GM18909 (cell line): Measurements from ENCODE around the gene CEMIP.

Source experiments
- ATAC-seq: cut with Tn5 transposase; IDR thresholded peaks from one replicate; pipeline ENCODE4 v1.9.1; 2021; ENCODE audit warnings: mild to moderate bottlenecking; ENCODE audit not compliant: unreplicated experiment, poor library complexity

Gene CEMIP

DNA sequence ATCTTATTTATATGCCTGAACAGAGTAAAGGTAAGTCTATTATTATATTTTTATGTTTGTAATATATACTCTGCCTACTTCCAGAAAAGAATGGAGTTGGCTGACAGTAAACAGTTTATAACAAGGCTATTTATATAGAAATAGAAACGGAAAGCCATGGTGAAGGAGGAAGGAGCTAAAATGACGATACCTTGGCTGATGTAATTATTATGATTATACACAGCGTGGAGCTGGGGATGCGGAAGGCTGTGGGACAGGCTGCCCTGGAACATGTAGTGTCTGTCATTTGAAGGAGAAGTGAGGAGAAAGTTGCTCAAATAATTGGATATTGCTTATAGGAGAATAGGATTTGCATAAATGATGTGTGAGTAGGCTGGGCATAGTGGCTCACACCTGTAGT, 37.8 kb downstream of the CEMIP start:
- no peak for ATAC-seq

DNA sequence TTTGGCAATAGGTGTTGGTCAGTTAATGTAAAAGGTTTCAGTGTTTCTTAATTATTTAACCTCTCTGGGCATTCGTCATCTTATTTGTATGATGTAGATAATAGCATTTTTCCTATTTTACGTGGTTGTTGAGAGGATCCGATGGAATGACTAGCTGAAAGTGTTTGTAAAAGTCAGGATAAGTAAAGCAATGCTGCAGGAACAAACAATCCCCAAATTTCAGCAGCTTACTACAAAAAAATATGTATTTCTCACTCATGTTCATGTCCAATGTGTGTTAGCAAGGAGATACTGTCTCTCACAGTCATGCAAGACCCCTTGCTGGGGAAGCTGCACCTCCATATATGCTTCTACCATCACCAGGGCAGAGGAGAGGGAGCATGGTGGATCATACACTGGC, 38.7 kb downstream of the CEMIP start:
- no peak for ATAC-seq

DNA sequence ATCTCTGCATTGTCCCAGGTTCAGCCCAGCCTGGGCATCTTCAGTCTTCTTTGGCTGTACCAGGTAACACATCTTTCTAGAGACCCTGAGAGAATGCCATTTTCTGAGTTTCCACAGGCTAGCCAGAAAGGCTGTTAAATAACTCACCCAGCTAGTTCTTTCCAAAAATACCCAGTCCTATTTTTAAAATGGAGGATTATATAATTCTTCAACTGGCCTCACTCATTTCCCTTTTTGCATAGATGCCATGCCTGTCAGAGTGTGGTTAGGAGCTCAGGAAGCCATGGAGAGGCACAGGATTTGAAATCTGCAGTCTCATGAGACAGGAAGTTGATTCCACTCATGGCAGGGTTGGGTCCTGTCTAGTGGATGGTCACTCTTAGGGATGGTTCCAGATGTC, 39.8 kb downstream of the CEMIP start:
- ATAC-seq: no peak

DNA sequence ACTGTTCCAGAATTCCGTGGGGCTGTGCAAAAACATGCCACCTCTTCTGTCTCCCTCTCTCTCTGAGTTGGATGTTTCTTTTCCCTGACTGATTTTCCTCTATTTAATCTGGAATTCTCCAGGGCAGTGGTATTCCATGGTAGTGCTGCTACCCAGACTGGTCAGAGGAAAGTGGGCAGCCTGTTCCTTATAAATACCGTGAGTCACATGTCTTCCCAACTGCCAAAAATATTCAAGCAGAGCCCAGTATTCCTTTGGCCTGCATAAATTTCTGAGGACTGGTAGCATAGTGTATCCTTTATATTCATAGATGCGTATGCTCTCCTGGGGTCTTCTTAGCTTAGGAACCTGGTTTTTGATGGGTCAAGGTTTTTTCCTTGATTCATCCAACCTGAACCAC, 40.9 kb downstream of the CEMIP start:
- ATAC-seq: no peak

DNA sequence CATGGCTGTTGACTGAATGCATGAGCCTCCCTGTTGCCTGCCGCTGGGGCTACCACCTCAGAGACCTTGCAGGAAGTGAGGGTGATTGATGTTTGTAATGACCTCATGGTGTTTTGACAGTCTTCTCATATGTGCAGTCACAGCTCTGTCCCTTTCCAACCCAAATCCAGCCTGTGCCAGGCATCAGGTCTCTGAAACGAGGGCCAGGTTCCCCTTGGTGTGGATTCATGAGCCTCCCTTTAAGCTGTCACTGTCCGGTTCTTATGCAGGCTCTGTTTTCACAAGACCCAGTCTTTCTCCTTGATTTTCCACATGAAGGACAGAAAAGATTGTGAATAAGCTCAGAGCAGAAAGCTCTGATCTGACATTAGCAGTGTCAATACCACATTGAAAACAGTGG, 43.1 kb downstream of the CEMIP start:
- no peak for ATAC-seq

DNA sequence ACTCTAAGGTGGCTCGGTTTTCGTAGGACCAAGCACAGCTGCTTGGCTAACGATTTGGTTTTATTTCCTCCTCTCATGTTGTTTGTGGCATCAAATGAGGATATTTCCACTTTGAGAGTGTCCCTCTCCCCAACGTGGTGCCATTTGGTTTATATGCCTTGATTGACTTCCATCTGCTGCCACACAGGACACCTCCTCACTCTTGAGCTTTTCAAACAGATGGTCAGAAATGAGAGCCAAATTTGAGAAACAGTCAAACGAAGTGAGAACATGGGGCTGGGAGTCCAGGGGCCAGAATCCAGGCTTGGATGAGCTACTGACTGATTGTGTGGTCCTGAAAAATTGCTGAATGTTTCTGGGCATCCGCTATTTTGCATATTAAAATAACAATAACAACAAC, 43.5 kb downstream of the CEMIP start:
- no peak for ATAC-seq

DNA sequence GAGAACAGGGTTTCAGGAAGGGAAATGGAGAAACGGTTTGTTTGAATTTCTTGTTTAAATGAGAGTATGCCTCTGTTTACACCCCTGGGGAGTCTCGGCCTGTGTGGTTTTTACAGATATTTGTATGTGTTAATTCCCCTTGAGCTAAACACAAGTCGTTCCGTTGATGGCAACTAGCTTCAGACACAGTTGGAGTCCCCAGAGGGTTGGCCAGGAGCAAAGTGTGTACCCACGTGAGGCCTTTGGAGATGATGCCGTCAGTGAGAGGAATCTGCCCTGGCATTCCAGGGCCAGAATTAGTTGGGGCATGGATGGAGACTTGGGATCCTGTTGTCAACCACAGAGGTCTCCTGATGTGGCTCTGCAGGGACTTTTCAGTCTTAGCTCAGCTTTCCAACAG, 44.0 kb downstream of the CEMIP start:
- no peak for ATAC-seq

DNA sequence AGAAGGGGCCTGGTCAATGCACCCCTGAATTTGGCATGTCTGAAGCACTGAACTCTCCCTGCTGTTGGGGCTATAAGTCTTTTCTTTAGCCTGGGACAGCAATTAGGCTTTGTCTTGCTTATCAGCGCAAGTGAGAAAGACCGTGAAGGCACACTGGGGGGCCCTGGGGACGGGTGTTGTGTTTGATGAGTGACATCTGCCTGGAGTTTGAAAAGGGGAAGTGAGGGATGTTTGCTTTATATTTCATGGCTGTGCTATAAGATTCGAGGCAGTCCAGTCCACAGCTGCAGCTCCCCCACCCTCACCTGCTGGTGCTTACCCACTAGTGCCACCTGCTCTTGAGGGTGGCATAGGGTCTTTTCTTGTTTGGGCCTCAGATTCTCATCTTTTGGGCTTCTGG, 44.8 kb downstream of the CEMIP start:
- no peak for ATAC-seq

DNA sequence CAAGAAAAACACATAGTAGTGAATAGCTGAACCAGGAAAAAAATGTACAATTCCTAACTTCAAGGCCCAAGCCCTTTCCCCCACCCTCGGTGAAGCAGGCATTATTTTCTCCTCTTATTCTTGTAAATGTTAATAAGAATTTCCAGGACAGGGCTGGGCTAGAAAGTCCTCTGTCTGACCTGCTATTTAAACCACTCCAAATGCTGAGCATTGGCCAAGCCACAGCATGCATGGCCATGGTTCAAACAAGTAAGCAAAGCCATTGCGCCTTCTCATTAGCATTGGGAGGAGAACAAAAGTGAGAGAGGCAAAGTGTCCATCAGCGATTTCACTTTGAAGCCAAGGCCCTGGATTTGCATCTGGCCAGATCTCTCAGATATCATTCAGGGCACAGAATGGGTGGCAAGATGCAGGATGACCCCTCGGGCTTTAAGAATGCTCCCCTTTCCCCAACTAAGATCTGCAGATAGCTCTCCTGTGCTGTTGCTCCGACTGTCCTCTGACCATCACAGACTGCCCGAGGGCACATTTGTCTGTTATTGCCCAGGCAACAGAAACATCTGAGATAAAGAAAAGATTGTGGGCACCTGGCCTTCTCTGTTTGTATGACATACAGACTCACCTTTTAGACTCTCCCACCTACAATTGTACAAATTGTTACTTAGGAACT, 46.3 kb downstream of the CEMIP start:
- no peak for ATAC-seq

DNA sequence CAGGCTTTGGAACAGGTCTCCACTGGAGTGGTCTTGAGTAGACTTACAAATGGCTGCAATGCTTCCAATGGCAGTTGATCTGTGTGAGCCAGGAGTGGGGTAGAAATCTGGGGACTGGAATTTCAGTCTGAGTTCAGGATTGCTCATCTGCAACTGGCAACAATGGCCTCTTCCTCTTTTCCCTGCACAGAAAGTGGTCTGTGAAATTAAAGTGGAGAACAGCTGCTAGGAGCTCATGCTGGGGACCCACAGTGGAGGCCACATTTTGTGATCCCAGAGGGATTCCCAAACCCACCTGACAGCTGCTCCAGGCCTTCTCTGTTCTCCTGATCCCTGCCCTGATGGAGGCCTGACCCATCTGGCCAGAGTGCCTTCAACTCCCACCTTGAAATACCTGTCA, 49.6 kb downstream of the CEMIP start:
- no peak for ATAC-seq

DNA sequence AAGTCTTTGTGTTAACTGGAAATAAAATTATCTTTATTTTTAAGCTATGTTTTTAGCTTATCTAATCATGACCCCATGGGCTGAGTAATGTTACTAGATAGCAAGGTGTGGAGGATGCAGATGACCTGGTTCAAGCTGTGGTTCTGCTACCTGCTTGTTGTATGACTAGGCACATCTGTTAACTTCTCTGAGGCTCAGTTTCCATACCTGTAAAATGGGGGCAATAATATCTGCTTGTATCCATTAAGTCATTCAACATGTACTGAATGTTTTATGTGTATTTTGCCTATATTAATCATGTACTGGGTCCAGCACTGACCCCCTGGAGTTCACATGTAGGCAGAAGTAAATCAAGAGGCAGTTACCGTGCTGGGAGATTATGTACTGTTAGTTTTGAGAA, 51.5 kb downstream of the CEMIP start:
- ATAC-seq: no peak

DNA sequence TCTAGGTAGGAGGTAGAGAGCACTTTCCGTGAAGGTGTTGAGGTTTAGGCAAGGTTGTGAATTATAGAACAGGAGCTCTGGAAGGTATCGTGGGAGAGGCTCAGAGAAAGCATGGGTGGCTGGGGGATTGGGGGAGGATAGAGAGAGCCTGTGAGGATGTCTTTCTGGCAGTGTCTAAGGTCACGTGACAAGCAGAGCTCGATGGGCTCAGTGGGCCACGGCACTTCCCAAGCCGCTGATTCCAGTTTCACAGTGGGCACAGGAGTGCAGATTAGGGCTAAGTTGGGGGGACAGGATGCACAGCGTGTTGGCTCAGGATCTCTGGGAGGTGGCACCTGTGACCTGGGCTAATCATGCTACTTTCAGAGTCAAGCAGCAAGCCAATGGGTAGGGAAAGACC, 52.0 kb downstream of the CEMIP start:
- no peak for ATAC-seq

DNA sequence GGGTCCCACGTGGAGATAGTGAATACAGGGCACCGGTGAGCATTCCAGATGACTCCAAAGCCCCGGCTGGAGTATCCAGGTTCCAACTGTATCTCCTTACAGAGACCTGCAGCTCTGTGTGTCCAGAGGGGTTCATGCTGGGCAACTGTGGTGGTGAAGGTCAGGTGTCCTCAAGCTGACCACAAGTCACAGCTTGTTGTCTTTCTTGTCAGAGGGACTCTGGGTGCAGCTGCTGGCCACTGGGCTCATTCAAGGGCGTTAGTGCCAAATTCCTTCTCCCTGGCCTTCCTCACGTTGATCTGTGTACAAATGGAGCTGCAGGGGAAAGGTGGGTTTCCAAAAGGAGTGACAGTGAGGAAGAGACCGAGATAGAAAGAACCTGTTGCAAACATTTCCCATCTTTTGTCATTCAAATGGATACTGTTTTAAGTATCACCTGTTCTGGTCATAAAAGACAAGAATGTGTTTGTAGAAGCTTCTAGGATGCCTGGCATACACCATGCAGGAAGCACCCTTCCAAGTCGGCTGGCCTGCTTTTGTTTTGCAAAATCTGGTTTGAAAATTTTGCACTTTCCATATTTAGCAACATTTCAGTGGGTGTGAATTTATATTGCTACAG, 52.5 kb downstream of the CEMIP start:
- ATAC-seq: no peak

DNA sequence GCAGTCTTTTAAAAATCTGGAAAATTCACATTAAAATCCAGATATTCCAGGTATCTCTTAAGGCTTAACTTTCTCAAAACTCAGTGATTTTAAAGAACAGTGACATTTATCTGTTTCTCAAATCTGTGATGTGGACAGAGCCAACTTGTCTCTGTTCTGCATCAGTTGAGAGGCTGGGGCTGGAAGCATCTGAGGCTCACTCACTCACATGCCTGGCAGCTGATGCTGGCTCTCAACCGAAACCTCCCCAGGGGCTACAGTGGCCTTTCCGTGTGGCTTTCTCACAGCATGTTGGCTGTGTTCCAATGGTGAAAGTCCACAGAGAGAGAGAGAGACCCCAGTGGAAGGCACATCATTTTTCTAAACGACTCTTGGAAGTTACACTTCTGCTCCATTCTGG, 53.5 kb downstream of the CEMIP start:
- no peak for ATAC-seq

DNA sequence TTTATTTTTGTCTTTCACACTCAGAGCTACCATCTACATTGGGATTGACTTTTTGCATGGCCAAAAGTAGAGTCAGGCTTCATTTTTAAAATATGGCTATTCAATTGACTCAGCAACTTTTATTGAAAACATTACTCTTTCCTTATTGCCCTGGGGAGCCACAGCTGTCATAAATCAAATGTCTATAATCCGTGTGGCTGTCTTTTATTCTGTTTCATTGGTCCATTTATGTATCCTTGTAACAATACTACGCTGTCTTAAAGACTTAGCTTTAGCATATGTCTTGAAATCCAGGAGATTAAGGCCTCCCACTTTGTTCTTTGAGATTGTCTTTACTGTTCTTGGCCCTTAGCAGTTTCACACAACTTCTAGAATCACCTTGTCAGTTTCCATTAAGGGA, 55.2 kb downstream of the CEMIP start:
- ATAC-seq: no peak

DNA sequence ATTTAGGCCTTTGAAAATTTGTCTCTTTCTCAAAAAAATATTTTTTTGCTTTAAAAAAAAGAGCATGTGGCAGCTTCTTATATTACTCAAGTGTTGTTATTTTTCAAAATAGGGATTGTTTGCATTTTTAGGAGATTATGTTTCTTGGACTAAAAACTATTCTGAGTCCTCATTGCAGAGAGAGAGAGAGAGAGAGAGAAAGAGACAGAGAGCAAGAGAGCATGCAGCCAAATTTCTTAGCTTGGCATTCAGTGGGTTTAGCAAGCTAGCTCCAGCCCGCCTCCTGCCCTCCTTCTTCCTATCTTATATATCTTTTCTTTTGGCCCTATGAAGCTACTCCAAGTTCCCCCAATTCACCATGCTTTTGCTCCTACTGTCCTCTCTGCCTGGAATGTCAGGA, 55.7 kb downstream of the CEMIP start:
- ATAC-seq: no peak

DNA sequence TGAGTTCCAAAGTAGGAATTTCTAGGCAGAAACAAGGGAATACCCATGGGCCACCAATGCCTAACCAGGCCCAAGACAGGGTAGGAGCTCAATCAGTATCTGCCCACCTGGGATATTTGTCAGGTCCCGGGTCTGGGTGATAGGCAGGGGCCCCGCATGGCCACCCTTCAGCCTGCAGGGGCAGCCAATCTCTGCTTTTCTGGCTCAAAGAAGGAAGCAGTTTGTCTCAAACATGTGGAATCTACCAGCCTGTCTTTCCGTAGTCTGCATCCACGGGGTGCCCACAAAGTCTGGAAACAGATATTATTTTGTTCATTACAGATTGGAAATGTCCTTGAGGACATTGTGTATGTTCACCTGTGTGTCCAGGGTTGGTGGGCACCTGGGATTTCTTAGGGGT, 56.2 kb downstream of the CEMIP start:
- no peak for ATAC-seq

DNA sequence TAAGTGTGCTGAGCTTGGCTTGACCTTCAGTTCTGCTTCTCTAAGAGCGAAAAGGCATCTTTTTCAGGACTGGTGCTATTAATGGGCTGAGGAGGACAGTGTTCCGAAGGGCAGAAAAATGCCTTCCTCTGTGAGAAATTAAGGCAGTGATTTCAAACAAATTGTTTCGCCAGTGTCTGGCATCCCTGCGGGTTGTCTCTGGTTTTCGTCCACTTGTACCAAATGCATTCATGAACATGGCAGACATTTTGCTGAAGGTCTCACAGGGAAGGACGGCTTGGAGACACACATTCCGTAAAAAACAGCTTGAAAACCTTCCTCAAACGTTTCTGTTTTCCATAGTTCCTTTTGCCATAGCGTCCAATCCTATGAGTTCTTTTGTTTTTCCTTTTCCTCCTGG, 57.1 kb downstream of the CEMIP start:
- ATAC-seq: no peak

DNA sequence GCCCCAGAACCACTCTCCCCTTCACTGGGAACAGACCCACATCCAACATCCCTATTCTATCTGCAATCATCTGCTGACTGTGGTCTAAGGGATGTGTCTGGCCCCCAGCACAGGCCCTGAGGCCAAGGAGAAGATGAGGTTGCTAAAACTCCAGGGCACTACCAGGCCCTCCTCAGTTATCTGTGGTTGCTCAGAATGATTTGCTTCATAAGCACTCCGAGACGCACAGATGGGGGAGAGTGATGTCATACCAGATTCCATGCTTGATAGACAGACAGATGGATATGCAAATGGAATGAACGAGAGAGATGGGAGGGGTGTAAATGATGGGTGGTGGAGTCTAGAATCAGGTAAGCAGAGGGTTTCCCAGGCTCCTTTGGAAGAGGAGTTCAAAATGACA, 57.8 kb downstream of the CEMIP start:
- no peak for ATAC-seq

DNA sequence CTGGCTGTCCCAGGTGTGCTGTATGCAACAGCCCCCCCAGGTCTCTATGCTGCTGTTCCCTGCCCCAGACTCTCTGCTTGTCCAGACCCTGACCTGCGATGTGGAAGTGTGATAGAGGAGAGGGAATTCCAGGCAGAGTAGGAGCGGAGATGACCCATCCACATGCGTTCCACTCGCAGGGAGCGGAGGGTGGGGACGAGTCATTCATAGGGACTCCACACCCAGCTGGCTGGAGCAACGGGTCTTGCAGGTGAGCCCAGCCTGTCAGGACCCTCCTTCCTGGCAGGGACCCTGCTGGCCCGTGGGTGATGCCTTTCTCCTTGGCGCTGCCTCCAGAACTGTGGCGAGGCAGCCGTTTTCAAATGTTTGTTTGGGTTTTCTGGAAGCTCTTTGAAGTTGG, 58.8 kb downstream of the CEMIP start:
- no peak for ATAC-seq

DNA sequence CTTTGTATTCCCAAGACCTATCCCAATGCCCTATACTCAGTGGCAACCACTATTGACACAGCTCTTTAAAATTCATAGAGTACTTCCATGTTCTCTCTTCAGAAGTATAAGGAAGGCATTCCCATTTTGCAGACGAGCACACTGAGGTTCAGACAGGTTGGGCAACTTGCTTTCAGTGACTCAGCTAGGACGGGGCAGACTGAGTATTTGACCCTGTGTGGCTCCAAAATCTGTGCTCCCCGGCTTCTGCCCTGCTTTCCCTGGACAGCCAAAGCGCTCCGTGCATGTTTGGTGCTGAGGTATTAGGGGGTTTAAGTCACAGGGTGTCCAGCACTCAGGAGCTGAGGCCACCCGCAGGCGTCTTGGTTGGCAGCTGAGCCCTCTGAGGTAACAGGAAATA, 59.5 kb downstream of the CEMIP start:
- no peak for ATAC-seq

DNA sequence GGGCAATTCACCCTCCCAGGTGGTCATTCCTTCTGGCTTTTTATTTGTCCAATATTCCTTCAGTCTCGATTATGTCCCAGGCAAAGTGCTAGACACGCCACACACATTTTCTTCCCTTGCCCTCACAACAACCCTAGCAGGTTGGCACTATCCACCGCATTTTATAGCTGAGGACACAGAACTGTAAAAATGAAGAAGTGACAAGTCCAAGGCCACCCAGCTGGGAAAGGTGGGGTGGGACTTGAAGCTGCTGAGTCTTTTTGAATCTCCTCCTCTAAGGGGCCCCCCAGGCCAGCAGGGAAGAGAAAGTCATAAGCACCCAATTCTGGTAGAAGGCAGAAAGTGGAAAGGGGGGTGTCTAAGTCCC, 60.6 kb downstream of the CEMIP start:
- no peak for ATAC-seq
